GM12878 (cell line): ENCODE measurements around the gene TMEM26. TPM values are rescaled to one million over a fixed set of nuclear protein-coding genes. Genes with fewer than 3 reads are reported as not detected.

Experiments
- ATAC-seq: fragments of 200-7000 bp; cut with Tn5 transposase; 3 replicates; pipeline ENCODE4 v1.9.1; 2020; ENCODE audit warnings: mild to moderate bottlenecking, moderate library complexity
- BruUV-seq: library from RNA; stranded (reverse); fragments of 400-500 nt; replicated peaks from 2 replicates; lab custom pipeline; 2021; lab: Mats Ljungman, UMichigan
- CTCF ChIA-PET: fragments of 300-600 bp; sonication (Branson Sonifier 250); formaldehyde crosslinking; extraction: SDS; loops from one replicate; lab custom pipeline; 2021; ENCODE audit warnings: inconsistent platforms; lab: Yijun Ruan, JAX
- POLR2A ChIA-PET: fragments of 350-600 bp; formaldehyde crosslinking; extraction: SDS; loops from one replicate; lab custom pipeline; 2021; ENCODE audit warnings: inconsistent platforms; lab: Charles Lee
- RAD21 ChIA-PET: fragments of 300-600 bp; sonication (Branson Sonifier 250); formaldehyde crosslinking; loops from one replicate; lab custom pipeline; 2023; ENCODE audit warnings: antibody characterized with exemption; ENCODE audit not compliant: unreplicated experiment; lab: Charles Lee
- SMC1A ChIA-PET: fragments of 300-600 bp; sonication (Branson Sonifier 250); formaldehyde crosslinking; loops from one replicate; lab custom pipeline; 2023; ENCODE audit not compliant: unreplicated experiment, uncharacterized antibody; lab: Charles Lee
- DNase-seq: peaks from one replicate; pipeline ENCODE4 v3.0.0-alpha.2; 2011; ENCODE audit warnings: low read depth, low spot score
- FAIRE-seq: peaks from 3 replicates; lab custom pipeline; 2011; peaks lifted over from hg19 to GRCh38; lab: Jason Lieb, UNC
- H2AFZ ChIP-seq: 2 replicates; pipeline ENCODE4 v1.6.0; 2011; ENCODE audit warnings: low read depth, low read length, control low read depth; ENCODE audit not compliant: control insufficient read depth
- H3K27ac ChIP-seq: 2 replicates; pipeline ENCODE4 v1.5.1; 2011; ENCODE audit warnings: control low read depth; ENCODE audit not compliant: control insufficient read depth, insufficient read depth
- H3K27me3 ChIP-seq, 2 experiments: replicated peaks in 1 of 2; 2 replicates each; pipeline versions ENCODE4 v1.6.0 to v1.6.1; 2011; ENCODE audit warnings: low read length in 1 of 2; ENCODE audit not compliant: control insufficient read depth in 2 of 2, insufficient read depth in 2 of 2
- H3K36me3 ChIP-seq, 2 experiments: 2 replicates each; pipeline ENCODE4 v1.5.1; 2011; ENCODE audit warnings: low read length in 1 of 2; ENCODE audit not compliant: control insufficient read depth in 2 of 2, insufficient read depth in 2 of 2
- H3K4me1 ChIP-seq: 2 replicates; pipeline ENCODE4 v1.6.1; 2011; ENCODE audit warnings: mild to moderate bottlenecking, low read length, moderate library complexity, mixed read lengths; ENCODE audit not compliant: control insufficient read depth, insufficient read depth
- H3K4me2 ChIP-seq: 2 replicates; pipeline ENCODE4 v1.6.0; 2011; ENCODE audit warnings: control low read depth; ENCODE audit not compliant: control insufficient read depth, insufficient read depth
- H3K4me3 ChIP-seq: fragments of 200-600 bp; sonication (generic); 2 replicates; pipeline ENCODE4 v1.5.1; 2016
- H3K79me2 ChIP-seq: 2 replicates; pipeline ENCODE4 v1.6.0; 2011; ENCODE audit warnings: low read length; ENCODE audit not compliant: control insufficient read depth, insufficient read depth
- H3K9ac ChIP-seq: 2 replicates; pipeline ENCODE4 v1.8.0; 2011; ENCODE audit warnings: low read length, control low read depth, mixed read lengths; ENCODE audit not compliant: control insufficient read depth, insufficient read depth
- H3K9me3 ChIP-seq: replicated peaks from 3 replicates; pipeline ENCODE4 v1.5.1; 2011; ENCODE audit warnings: mild to moderate bottlenecking, low read length; ENCODE audit not compliant: control insufficient read depth, insufficient read depth
- H4K20me1 ChIP-seq: 2 replicates; pipeline ENCODE4 v1.6.0; 2011; ENCODE audit not compliant: control insufficient read depth, insufficient read depth
- BRCA1 ChIP-seq: IDR thresholded peaks from 2 replicates; pipeline ENCODE4 v1.6.1; 2011; ENCODE audit warnings: low read depth, low read length, improper control_type of control experiment
- WGBS: methylation state at CpG from one replicate; pipeline ENCODE4 v1.1.6; 2016; ENCODE audit warnings: low lambda C conversion rate; ENCODE audit not compliant: insufficient replicate concordance, insufficient coverage; ENCODE audit errors: missing lambda C conversion rate; 5-methylcytosine and 5-hydroxymethylcytosine counted together
- in situ Hi-C: fragments of 300-500 bp; cut with MboI; formaldehyde crosslinking; loops from 9 replicates; pipeline ENCODE4 v1.14.3; 2018; ENCODE audit warnings: mixed read lengths
- intact Hi-C: fragments of 100-400 bp; cut with micrococcal nuclease; formaldehyde crosslinking; loops from one replicate; pipeline ENCODE4 v1.14.2; 2022; ENCODE audit not compliant: unreplicated experiment
- polyA plus RNA-seq, 11 experiments: library from polyadenylated mRNA; depleted of rRNA in 4 of 11; unstranded in 6 of 11; stranded (reverse) in 5 of 11; fragments of >200 nt; fragmentation: Nextera tagmentation in 4 of 11; fragmentation: Illumina TruSeq in 1 of 11; extraction: Ambion mirVana in 4 of 11; extraction: Trizol in 1 of 11; gene quantifications; 1 replicate in 1 of 11; 2 replicates in 10 of 11; pipeline versions ENCODE4 v1.2.1 to v1.2.3, GENCODE V29; 2011 to 2016; ENCODE audit warnings: inconsistent platforms in 2 of 11, missing spikeins in 2 of 11, low read depth in 1 of 11
- total RNA-seq, 4 experiments: library from RNA; depleted of rRNA in 3 of 4; stranded (reverse); fragments of >200 nt in 3 of 4; fragmentation: Illumina TruSeq in 1 of 4; extraction: Trizol in 1 of 4; gene quantifications; 2 replicates each; pipeline versions ENCODE4 v1.2.1 to v1.2.3, GENCODE V29; 2013 to 2021
- TF ChIP-seq, protein P1 (sequence below): fragments of 450-650 bp; IDR thresholded peaks from 2 replicates; pipeline ENCODE4 v1.6.1; 2017; ENCODE audit warnings: mild to moderate bottlenecking, low read depth, inconsistent platforms; ENCODE audit not compliant: poor library complexity, severe bottlenecking
- TF ChIP-seq, protein P2 (sequence below): fragments of 150-350 bp; IDR thresholded peaks from 2 replicates; pipeline ENCODE4 v1.6.1; 2016; ENCODE audit warnings: low read depth, low read length

TMEM26 gene
- total and polyA plus RNA-seq, 10 of the 15 experiments (the other 5 are each of a cell fraction or from before 2014, with no cell fraction given): not detected

DNA sequence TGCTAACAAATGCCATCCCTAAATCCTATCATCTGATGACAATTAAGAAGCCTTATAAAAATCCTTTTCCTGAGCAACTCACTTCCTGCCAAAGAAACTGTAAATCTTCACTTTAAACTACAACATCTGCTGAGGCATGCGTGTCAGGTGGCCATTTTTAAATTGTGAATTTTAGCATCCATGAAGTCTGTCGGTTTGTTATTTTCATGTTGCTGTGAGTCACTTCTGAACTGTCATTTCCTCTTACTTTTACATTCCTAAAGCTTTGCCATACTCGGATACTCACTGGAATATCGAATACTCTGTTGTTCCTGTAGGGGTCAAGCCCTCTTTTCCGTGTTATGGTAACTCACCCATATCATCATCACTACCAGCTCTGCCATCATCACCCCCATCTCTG, 34.3 kb upstream of the TMEM26 start:
- TF ChIP-seq BRCA1: no peak
- TF ChIP-seq, protein P1, sequence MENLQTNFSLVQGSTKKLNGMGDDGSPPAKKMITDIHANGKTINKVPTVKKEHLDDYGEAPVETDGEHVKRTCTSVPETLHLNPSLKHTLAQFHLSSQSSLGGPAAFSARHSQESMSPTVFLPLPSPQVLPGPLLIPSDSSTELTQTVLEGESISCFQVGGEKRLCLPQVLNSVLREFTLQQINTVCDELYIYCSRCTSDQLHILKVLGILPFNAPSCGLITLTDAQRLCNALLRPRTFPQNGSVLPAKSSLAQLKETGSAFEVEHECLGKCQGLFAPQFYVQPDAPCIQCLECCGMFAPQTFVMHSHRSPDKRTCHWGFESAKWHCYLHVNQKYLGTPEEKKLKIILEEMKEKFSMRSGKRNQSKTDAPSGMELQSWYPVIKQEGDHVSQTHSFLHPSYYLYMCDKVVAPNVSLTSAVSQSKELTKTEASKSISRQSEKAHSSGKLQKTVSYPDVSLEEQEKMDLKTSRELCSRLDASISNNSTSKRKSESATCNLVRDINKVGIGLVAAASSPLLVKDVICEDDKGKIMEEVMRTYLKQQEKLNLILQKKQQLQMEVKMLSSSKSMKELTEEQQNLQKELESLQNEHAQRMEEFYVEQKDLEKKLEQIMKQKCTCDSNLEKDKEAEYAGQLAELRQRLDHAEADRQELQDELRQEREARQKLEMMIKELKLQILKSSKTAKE: no peak
- TF ChIP-seq, protein P2, sequence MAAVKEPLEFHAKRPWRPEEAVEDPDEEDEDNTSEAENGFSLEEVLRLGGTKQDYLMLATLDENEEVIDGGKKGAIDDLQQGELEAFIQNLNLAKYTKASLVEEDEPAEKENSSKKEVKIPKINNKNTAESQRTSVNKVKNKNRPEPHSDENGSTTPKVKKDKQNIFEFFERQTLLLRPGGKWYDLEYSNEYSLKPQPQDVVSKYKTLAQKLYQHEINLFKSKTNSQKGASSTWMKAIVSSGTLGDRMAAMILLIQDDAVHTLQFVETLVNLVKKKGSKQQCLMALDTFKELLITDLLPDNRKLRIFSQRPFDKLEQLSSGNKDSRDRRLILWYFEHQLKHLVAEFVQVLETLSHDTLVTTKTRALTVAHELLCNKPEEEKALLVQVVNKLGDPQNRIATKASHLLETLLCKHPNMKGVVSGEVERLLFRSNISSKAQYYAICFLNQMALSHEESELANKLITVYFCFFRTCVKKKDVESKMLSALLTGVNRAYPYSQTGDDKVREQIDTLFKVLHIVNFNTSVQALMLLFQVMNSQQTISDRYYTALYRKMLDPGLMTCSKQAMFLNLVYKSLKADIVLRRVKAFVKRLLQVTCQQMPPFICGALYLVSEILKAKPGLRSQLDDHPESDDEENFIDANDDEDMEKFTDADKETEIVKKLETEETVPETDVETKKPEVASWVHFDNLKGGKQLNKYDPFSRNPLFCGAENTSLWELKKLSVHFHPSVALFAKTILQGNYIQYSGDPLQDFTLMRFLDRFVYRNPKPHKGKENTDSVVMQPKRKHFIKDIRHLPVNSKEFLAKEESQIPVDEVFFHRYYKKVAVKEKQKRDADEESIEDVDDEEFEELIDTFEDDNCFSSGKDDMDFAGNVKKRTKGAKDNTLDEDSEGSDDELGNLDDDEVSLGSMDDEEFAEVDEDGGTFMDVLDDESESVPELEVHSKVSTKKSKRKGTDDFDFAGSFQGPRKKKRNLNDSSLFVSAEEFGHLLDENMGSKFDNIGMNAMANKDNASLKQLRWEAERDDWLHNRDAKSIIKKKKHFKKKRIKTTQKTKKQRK: no peak
- RAD21 ChIA-PET: no interaction called here
- Histone ChIP-seq H3K79me2 (no peaks in the 10 kb centered on the region), H4K20me1 (no peaks in the 10 kb centered on the region), H3K4me2 (no peak overlapping the region), H3K9me3 (no peaks in the 10 kb centered on the region), H2AFZ (no peak overlapping the region), H3K27ac (no peak overlapping the region), H3K4me3 (no peak overlapping the region), H3K36me3 (no peaks in the 10 kb centered on the region), H3K4me1 (no peaks in the 10 kb centered on the region), H3K27me3 (no peaks in the 10 kb centered on the region), H3K9ac (no peak overlapping the region)
- CTCF ChIA-PET: no interaction called here
- intact Hi-C loops: no loop called here
- in situ Hi-C loops: no loop called here
- SMC1A ChIA-PET: no interaction called here
- BruUV-seq: no TSS peak
- DNase-seq (no peak), ATAC-seq (no peak), FAIRE-seq (no peak)
- WGBS: 18% methylated on average over 5 of the region's 5 CpGs
- POLR2A ChIA-PET: no interaction called here
